ENCODE results near the gene RHBG. TPM values are rescaled to one million over a fixed set of nuclear protein-coding genes. Genes with fewer than 3 reads are reported as not detected.

RHBG gene
- total and polyA plus RNA-seq, 5 experiments from 2014 or later = not detected

DNA sequence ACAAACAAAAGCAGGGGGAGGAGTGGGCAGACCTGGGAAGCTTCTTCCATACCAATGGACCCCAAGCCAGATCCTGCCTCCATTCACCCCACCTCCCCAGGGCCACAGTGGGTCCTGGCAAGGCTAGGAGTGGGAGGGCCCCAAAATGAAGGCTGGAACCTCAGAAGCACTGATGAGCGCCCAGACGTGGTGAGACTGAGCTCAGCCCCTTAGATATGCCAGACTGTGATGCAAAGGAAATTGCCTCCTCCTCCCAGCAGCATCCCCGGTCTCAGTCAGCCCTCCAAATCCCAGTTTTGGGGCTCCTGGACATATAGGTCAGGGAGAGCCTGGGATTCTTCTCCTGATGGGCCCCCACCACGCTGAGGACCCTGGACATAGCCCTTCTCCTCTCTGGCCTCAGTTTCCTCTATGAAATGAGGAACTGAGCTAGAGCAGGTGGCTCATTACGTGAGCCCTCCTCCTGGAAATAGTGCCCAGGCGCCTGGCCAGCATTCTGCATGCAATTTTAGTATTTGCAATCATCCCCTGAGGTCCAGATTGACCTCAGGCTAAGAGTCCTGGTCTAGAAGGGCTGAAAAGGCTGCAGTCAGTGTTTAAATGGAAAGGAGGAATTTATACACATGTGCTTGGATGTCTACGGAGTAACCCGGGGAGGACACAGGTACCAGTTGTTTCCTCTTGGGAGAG lies 33.5 kb downstream of the RHBG start:
- no peaks in the 10 kb centered on the region for H3K9me3 Mint-ChIP-seq
- no peak for ATAC-seq
- POLR2A ChIA-PET = interaction anchor here (0.5 kb wide), 1 partner anchor 54 kb away, joined by 3 read pairs; no protein-coding TSS in a partner anchor
- H3K27me3 Mint-ChIP-seq = peaks cover 8 to 53% (median 28%) of the 10 kb centered on the region in 5 donors
- peaks cover 0 to 3% (median 0%) of the 10 kb centered on the region in 4 donors for H3K4me1 Mint-ChIP-seq
- DNase-seq = no peak
- H3K36me3 Mint-ChIP-seq = no peaks in the 10 kb centered on the region
- no peak overlapping the region for H3K4me3 Mint-ChIP-seq
- H3K27ac Mint-ChIP-seq = no peak overlapping the region

DNA sequence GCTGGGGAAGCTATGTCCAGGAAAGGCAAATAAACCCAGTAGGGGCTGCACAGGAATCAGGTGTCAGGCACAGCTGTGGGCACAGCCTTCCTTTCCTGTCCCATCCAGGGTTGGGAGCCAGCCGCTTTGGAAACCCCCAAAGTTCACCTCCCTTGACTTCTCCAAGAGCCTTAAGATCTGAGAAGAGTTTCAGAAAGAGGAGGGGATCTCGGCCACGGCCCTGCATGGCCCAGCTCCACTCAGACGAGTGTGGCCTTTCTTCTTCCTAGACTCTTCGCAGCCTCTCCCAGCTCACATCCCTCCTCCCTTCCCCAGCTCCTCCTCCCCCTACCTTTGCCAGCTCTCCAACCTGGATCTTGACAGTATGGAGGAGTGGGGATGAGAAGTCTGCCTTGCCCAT lies 36.7 kb downstream of the RHBG start:
- no peak for DNase-seq

DNA sequence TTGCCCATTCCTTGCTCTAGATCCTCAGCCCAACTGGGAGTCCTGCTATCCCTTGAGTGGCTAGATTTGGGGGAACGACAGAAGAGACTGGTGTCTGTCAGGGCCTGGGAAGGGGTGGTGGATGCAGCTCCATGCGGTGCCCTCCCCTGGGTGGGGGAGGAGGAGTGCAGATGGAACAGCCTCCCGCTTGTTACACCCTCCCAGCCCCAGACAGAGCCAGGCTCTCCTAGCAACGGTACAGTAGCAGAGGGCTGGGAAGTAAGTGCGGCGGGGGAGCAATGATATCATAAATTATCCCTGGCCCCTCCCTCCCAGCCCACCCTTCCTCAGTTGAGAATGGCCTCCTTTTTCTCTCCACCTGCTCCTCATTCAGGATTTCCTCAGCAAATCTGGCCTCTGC lies 37.2 kb downstream of the RHBG start:
- H3K9me3 Mint-ChIP-seq = no peaks in the 10 kb centered on the region
- no peak overlapping the region for H3K27ac Mint-ChIP-seq
- H3K36me3 Mint-ChIP-seq = no peaks in the 10 kb centered on the region
- ATAC-seq = no peak
- peak overlapping the region in 1 of 10 donors; percentile 30 for H3K4me3 Mint-ChIP-seq
- H3K4me1 Mint-ChIP-seq = no peaks in the 10 kb centered on the region
- H3K27me3 Mint-ChIP-seq = peaks cover 17 to 77% (median 46%) of the 10 kb centered on the region in 5 donors
- no peak for DNase-seq
- POLR2A ChIA-PET = no interaction called here

More for the DNA sequence above, 36.7 kb downstream of the RHBG start:
- H3K9me3 Mint-ChIP-seq = no peaks in the 10 kb centered on the region
- POLR2A ChIA-PET = no interaction called here
- no peaks in the 10 kb centered on the region for H3K4me1 Mint-ChIP-seq
- no peak overlapping the region for H3K4me3 Mint-ChIP-seq
- H3K36me3 Mint-ChIP-seq = no peaks in the 10 kb centered on the region
- ATAC-seq = no peak
- H3K27ac Mint-ChIP-seq = no peak overlapping the region
- H3K27me3 Mint-ChIP-seq = peaks cover 14 to 73% (median 44%) of the 10 kb centered on the region in 5 donors

DNA sequence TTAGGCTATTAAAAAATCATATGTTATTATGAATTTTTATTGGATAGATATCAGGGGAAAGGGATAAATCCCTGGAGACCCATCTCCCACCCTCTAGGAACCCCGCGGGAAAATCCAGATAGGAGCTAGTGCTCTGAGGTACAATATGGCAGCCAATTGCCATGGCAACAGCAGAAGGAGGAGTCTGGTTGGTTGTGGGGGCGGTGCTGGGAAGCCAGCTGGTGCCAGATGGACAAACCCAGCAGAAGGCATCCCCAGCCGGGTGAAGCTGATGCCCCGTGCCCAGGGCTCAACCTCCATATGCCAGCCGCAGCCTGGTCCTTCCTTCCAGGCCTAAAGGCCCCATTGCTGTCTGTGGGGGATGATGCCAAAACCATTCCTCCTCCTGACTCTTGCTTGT lies 38.3 kb downstream of the RHBG start:
- POLR2A ChIA-PET = no interaction called here
- Mint-ChIP-seq H3K27ac (peak overlapping the region in 1 of 10 donors; percentile 15), H3K27me3 (peaks cover 14 to 74% (median 45%) of the 10 kb centered on the region in 5 donors), H3K9me3 (no peaks in the 10 kb centered on the region), H3K4me1 (no peaks in the 10 kb centered on the region), H3K4me3 (no peak overlapping the region), H3K36me3 (no peaks in the 10 kb centered on the region)
- no peak for ATAC-seq
- DNase-seq = no peak

DNA sequence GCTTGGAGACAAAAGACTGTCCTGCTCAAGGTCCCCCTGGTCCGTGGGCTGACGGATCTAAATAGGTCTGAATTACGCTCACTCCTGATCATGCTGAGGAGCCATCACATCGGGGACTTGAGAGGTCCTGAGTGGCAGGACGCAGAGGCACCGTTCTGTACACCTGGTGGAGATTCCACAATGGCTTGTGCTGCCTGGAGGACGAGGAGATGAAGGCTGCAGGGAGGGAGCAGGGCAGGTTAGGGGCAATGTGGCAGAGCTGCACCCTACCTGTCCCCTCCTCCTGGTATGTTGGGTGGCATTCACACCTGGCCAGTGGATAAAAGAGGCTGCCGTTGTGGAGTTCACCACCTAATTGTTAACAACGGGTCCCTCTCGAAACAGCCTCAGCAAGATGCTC lies 38.7 kb downstream of the RHBG start:
- POLR2A ChIA-PET = no interaction called here
- Mint-ChIP-seq H3K27ac (peak overlapping the region in 1 of 10 donors; percentile 15), H3K9me3 (no peaks in the 10 kb centered on the region), H3K27me3 (peaks cover 14 to 73% (median 45%) of the 10 kb centered on the region in 5 donors), H3K4me3 (no peak overlapping the region), H3K36me3 (no peaks in the 10 kb centered on the region), H3K4me1 (no peaks in the 10 kb centered on the region)
- no peak for DNase-seq
- ATAC-seq = no peak

DNA sequence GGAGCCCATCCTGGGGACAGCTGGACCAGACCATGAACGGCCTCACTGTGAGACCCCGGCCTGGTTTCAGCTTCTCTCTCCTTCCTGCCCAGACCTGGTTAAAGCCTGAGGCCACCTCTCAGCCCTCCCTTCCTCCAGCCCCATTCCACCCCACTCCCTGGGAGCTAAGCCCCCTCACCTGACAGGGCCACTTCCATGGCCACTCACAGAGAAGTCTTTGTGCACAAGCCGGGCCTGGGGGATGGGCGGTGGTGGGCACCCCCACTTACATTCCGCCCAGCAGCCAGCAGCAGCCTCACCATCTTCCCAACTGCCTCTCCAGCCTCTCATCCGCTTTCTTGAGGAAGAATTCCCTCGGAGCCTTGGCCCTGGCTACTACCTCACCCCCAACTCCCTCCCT lies 40.4 kb downstream of the RHBG start:
- no peaks in the 10 kb centered on the region for H3K4me1 Mint-ChIP-seq
- no peak overlapping the region for H3K27ac Mint-ChIP-seq
- no peak for ATAC-seq
- H3K36me3 Mint-ChIP-seq = peaks cover 0 to under 1% (median 0%) of the 10 kb centered on the region in 3 donors
- no peak overlapping the region for H3K4me3 Mint-ChIP-seq
- H3K9me3 Mint-ChIP-seq = no peaks in the 10 kb centered on the region
- no peak for DNase-seq
- peaks cover 21 to 90% (median 54%) of the 10 kb centered on the region in 5 donors for H3K27me3 Mint-ChIP-seq
- POLR2A ChIA-PET = no interaction called here

DNA sequence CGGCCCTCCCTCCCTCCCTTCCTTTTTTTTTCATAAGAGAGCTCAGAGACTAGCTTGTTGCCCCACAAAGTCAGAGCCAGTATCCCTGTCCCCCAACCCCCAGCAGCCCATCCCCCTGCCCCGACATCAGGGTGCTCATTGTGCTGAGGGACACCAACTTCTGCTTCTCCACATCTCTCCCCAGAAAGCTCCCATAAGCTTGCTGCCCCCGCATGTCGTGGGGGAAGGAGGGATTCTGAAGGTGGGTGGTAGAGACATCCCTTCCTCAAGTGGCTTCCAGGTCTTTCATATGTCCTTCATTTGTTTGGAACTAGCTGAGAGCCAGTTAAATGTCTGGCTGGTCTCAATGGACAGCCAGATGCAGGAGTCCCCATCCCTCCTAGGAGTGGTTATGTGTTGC lies 41.2 kb downstream of the RHBG start:
- peaks cover 0 to 2% (median 0%) of the 10 kb centered on the region in 3 donors for H3K36me3 Mint-ChIP-seq

DNA sequence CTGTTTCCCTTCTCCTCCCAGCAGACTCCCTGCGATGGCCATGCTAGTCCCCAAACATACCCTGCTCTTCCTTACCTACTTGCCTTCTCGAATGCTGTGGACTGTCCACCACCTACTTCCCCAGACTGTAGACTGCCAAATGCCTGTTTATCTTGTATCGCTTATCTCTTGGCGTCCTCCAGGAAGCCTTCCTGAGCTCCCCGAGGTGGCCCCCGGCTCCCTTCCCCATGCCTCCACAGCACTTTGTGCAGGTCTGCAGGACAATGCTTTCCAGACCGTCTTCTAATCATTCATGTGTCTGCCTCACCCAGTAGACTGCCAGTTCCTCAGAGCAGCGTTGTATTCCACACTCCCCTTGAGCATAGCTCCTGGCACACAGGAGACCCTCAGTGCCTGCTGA lies 41.7 kb downstream of the RHBG start:
- Mint-ChIP-seq H3K36me3 (peaks cover 0 to 2% (median 0%) of the 10 kb centered on the region in 3 donors), H3K27ac (peak overlapping the region in 2 of 10 donors; percentile 58 to 70), H3K27me3 (peaks cover 22 to 94% (median 57%) of the 10 kb centered on the region in 5 donors), H3K4me1 (no peaks in the 10 kb centered on the region), H3K4me3 (no peak overlapping the region), H3K9me3 (no peaks in the 10 kb centered on the region)
- no peak for DNase-seq
- POLR2A ChIA-PET = interaction anchor here (0.6 kb wide), 1 partner anchor 348 kb away, joined by 4 read pairs; no protein-coding TSS in a partner anchor
- no peak for ATAC-seq

More for the DNA sequence above, 41.2 kb downstream of the RHBG start:
- no peak for DNase-seq
- H3K9me3 Mint-ChIP-seq = no peaks in the 10 kb centered on the region
- no peaks in the 10 kb centered on the region for H3K4me1 Mint-ChIP-seq
- H3K4me3 Mint-ChIP-seq = no peak overlapping the region
- ATAC-seq = no peak
- POLR2A ChIA-PET = interaction anchor here (0.6 kb wide), 1 partner anchor 348 kb away, joined by 4 read pairs; no protein-coding TSS in a partner anchor
- peak overlapping the region in 1 of 10 donors; percentile 70 for H3K27ac Mint-ChIP-seq
- peaks cover 22 to 94% (median 54%) of the 10 kb centered on the region in 5 donors for H3K27me3 Mint-ChIP-seq

DNA sequence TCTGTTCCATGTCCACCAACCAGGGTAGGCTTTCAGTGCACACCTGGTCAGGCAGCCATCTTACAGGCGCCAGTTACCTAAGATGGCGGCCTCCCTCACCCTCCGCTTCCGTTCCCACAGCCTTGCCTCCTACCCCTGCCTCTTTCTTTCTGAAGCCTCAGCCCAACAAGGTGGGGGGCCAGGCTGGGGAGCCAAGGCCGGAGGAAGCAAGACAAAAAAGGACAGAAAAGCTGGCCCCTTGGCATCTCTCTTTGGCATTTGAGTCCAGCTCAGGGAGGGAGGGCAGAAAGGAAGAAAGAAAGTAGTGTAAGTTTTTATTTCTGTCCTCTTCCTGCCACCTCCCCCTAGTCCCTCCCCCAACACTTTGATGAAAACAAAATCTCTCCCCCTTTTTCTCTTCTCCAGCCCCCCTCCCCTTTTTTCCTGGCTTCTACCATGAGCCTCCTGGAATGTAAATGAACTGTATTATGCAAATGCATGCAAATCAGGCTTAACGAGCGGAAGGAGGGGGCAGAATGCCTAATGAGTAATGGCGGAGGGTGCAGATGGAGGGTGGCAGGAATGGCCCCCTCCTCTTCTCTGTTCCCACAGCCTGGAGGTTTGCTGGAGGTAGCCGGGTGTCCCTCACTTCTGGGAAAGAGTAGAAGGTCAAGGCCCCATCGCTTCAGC lies 43.8 kb downstream of the RHBG start:
- peaks cover 0 to 2% (median 0%) of the 10 kb centered on the region in 3 donors for H3K36me3 Mint-ChIP-seq
- no peak overlapping the region for H3K27ac Mint-ChIP-seq
- ATAC-seq = no peak
- no peaks in the 10 kb centered on the region for H3K9me3 Mint-ChIP-seq
- POLR2A ChIA-PET = no interaction called here
- peaks cover 29 to 96% (median 52%) of the 10 kb centered on the region in 5 donors for H3K27me3 Mint-ChIP-seq
- no peak overlapping the region for H3K4me3 Mint-ChIP-seq
- no peak for DNase-seq
- H3K4me1 Mint-ChIP-seq = no peaks in the 10 kb centered on the region

DNA sequence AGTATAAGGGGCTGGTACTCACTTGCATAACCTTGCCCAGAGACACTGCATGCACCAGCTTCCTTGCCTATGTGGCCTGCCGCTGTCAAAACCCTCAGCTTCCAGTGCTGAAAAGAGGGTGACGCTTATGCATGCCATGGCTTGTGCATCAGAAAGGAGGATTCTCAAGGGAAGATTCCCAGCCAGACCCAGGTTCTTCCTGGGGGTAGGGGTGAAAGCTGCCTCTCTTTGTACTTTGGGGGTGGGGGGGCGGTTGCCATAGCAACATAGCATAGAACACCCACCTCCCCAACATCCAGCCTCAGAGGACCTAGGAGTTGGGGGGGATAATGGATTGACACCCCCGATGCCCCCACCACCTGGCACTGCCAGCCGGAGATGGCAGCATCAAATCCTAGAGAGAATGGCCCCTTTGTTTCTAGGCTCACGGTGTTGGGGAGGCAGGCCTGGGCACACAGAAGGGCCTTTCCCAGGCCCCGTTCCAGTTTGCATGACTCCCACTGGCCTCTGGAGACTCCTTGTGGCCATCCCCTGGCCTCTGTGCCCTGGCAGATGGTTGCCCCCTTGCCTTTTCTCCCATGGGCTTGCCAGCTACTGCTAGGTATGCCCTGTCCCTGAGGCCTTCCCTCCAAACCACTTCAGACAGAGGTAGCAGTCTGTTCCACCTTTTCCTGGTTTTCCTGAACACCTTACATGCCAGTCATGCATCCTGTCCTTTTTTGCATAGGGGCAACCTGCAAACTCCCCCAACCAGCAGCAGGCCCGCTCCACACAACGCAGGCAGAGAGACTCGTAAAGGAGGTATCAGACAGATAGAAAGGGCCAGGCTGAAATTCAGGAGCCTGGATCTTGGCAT lies 44.6 kb downstream of the RHBG start:
- Mint-ChIP-seq H3K4me1 (no peaks in the 10 kb centered on the region), H3K9me3 (no peaks in the 10 kb centered on the region), H3K27ac (no peak overlapping the region), H3K27me3 (peaks cover 34 to 96% (median 57%) of the 10 kb centered on the region in 5 donors), H3K36me3 (peaks cover 0 to 2% (median 0%) of the 10 kb centered on the region in 3 donors), H3K4me3 (no peak overlapping the region)
- POLR2A ChIA-PET = no interaction called here
- DNase-seq = no peak
- no peak for ATAC-seq

DNA sequence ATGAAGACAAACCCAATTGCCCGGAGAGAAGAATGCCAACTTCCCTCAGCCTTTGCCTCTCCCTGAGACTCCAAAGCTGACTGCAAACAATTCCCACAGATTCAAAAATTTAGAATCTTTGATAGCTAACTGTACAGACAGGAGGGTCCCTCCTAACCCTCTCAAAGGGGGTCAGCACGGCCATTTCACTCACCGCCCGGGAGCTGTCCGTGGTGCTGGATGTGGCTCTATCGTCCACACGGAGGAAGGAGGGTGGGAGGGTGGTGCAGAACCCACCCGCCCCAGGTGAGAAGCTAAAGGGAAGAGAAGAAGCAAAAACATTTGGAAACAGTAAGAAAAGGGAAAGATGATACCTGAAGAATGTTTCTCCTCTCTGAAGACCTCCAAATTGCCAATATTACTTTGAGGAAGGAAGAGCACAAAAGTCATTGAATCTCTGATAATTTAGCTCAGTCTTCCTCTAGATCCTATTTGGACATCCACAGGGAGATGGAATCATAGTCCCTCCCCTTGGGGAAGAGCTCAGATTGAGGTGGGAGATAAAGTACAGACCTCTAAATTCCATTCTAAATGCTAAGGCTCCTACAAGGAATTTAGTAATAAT lies 45.6 kb downstream of the RHBG start:
- no peak for ATAC-seq
- no peak overlapping the region for H3K27ac Mint-ChIP-seq

DNA sequence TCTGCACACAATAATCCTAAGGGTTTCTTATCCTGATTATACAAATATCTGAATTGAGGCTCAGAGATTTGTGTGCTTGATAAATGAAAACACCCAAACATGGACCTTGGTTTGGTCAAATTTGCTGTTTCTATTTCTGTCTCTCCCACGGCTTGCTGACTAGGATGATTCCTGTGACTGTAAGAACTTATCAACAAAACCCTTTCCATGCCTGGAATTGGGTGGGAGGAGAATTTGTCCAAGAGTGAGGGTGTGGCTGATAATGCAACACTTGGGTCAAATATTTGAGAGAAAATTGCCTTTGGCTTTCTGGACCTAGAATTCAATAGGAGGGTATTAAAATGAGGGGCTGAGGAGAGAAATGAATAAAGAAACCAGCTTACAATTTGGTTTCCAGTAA lies 48.0 kb downstream of the RHBG start:
- Mint-ChIP-seq H3K27me3 (peaks cover 33 to 93% (median 60%) of the 10 kb centered on the region in 5 donors), H3K4me1 (peaks cover 10 to 27% (median 22%) of the 10 kb centered on the region in 4 donors), H3K9me3 (no peaks in the 10 kb centered on the region), H3K4me3 (no peak overlapping the region), H3K36me3 (peaks cover 0 to 2% (median 0%) of the 10 kb centered on the region in 3 donors), H3K27ac (no peak overlapping the region)
- POLR2A ChIA-PET = no interaction called here
- DNase-seq = no peak
- ATAC-seq = no peak

More for the DNA sequence above, 45.6 kb downstream of the RHBG start:
- H3K4me1 Mint-ChIP-seq = peaks cover under 1 to 6% (median 3%) of the 10 kb centered on the region in 4 donors
- no peak overlapping the region for H3K4me3 Mint-ChIP-seq
- H3K36me3 Mint-ChIP-seq = peaks cover 0 to 2% (median 0%) of the 10 kb centered on the region in 3 donors
- POLR2A ChIA-PET = no interaction called here
- H3K27me3 Mint-ChIP-seq = peaks cover 38 to 94% (median 55%) of the 10 kb centered on the region in 5 donors
- H3K9me3 Mint-ChIP-seq = no peaks in the 10 kb centered on the region
- no peak for DNase-seq

Data from naive thymus-derived CD8-positive, alpha-beta T cell (primary cell).